ENCODE data around the gene SAG. TPM values are rescaled to one million over a fixed set of nuclear protein-coding genes. Genes with fewer than 3 reads are reported as not detected.

The SAG gene
- total RNA-seq, result 1 to 10 TPM in 1 of 4 donors, not detected in 3; 1.5 TPM

GRCh38 chr2:233307565-233307964 is at the start of gene SAG:
Gene SAG, plus strand, starts transcription at chr2:233307816. Its CDS starts 1,374 bp downstream, at chr2:233309190.
- H3K27me3 ChIP-seq, result peaks cover 3% of the 10 kb centered on the region
- TF ChIP-seq CTCF (IDR thresholded peaks at IDR 0.05), result no peak
- no peak for TF ChIP-seq POLR2AphosphoS5 (IDR thresholded peaks at IDR 0.05)
- TF ChIP-seq POLR2A (IDR thresholded peaks at IDR 0.05), result no peak
- no peak for TF ChIP-seq EP300 (IDR thresholded peaks at IDR 0.05)
- no peak within 1 kb of the TSS for H3K4me3 ChIP-seq
- WGBS, 2 donors (ENCODE audit: low coverage in 1 of 2), result 62 to 63% methylated on average over 3 of the region's 7 CpGs
- ATAC-seq, result no peak
- no peaks in the 10 kb centered on the region for H3K9me3 ChIP-seq
- H3K36me3 ChIP-seq, result no peaks in the 10 kb centered on the region
- no peak within 1 kb of the TSS for H3K27ac ChIP-seq
- H3K4me1 ChIP-seq, result no peaks in the 10 kb centered on the region

- ATAC-seq, result no peak
- H3K36me3 ChIP-seq, result peaks cover 0 to 94% of the 10 kb centered on the region in 2 donors
- H3K4me1 ChIP-seq, result peaks cover 0 to 28% (median 11%) of the 10 kb centered on the region in 3 donors
- H3K4me3 ChIP-seq, result no peak overlapping the region
- no peaks in the 10 kb centered on the region for H3K9me3 ChIP-seq
- H3K27me3 ChIP-seq, result no peaks in the 10 kb centered on the region
- WGBS, 2 donors (ENCODE audit: low coverage in 1 of 2), result 81 to 91% methylated on average over 2 of the region's 2 CpGs
- TF ChIP-seq POLR2AphosphoS5 (IDR thresholded peaks at IDR 0.05) (no peak), CTCF (IDR thresholded peaks at IDR 0.05) (no peak), POLR2A (IDR thresholded peaks at IDR 0.05) (no peak), EP300 (IDR thresholded peaks at IDR 0.05) (no peak)
- no peak overlapping the region for H3K27ac ChIP-seq
These were observed 49.4 kb upstream of the SAG start for GRCh38 chr2:233258211-233258610.

- ATAC-seq, result no peak
- no peaks in the 10 kb centered on the region for H3K27me3 ChIP-seq
- no peak overlapping the region for H3K4me3 ChIP-seq
- H3K9me3 ChIP-seq, result no peaks in the 10 kb centered on the region
- WGBS, 2 donors (ENCODE audit: low coverage in 1 of 2), result 75% methylated on average over 1 of the region's 1 CpG; no CpG with 5 or more reads in 1 of the 2 donors
- TF ChIP-seq EP300 (IDR thresholded peaks at IDR 0.05), result no peak
- no peak for TF ChIP-seq CTCF (IDR thresholded peaks at IDR 0.05)
- H3K4me1 ChIP-seq, result peaks cover 0 to 13% (median 0%) of the 10 kb centered on the region in 3 donors
- peaks cover 0 to 100% of the 10 kb centered on the region in 2 donors for H3K36me3 ChIP-seq
- H3K27ac ChIP-seq, result no peak overlapping the region
These were observed 47.9 kb upstream of the SAG start for GRCh38 chr2:233259730-233260129.

GRCh38 chr2:233260661-233261060 is 47.0 kb upstream of the SAG start:
- Histone ChIP-seq H3K4me1 (peaks cover 0 to 4% (median 0%) of the 10 kb centered on the region in 3 donors), H3K27me3 (no peaks in the 10 kb centered on the region), H3K9me3 (no peaks in the 10 kb centered on the region), H3K36me3 (peaks cover 0 to 100% of the 10 kb centered on the region in 2 donors), H3K27ac (no peak overlapping the region), H3K4me3 (no peak overlapping the region)
- no peak for ATAC-seq
- 95 to 100% methylated on average over 1 to 5 of the region's 5 CpGs for WGBS, 2 donors (ENCODE audit: low coverage in 1 of 2)
- TF ChIP-seq CTCF (IDR thresholded peaks at IDR 0.05) (no peak), EP300 (IDR thresholded peaks at IDR 0.05) (no peak), POLR2AphosphoS5 (IDR thresholded peaks at IDR 0.05) (no peak), POLR2A (IDR thresholded peaks at IDR 0.05) (no peak)

GRCh38 chr2:233261819-233262555 is 45.6 kb upstream of the SAG start:
- no peak for ATAC-seq
- Histone ChIP-seq H3K9me3 (no peaks in the 10 kb centered on the region), H3K4me1 (no peaks in the 10 kb centered on the region), H3K36me3 (peaks cover 0 to 100% of the 10 kb centered on the region in 2 donors), H3K27ac (no peak overlapping the region), H3K27me3 (no peaks in the 10 kb centered on the region), H3K4me3 (no peak overlapping the region)
- TF ChIP-seq EP300 (IDR thresholded peaks at IDR 0.05) (no peak), POLR2AphosphoS5 (IDR thresholded peaks at IDR 0.05) (no peak), POLR2A (IDR thresholded peaks at IDR 0.05) (no peak), CTCF (IDR thresholded peaks at IDR 0.05) (no peak)
- WGBS, 2 donors (ENCODE audit: low coverage in 1 of 2), result 80 to 94% methylated on average over 3 to 7 of the region's 9 CpGs

Measured in gastroesophageal sphincter (tissue), 4 donors.